Upper lobe of left lung (tissue), 6 donors: Measurements from ENCODE around the gene PFKFB1. TPM values are rescaled to one million over a fixed set of nuclear protein-coding genes. Genes with fewer than 3 reads are reported as not detected.
A peak's percentile ranks its signal among the peaks of the same experiment; 100 is the strongest.

ENCODE experiments used
- ATAC-seq, 2 donors: fragments of 200-7000 bp; cut with Tn5 transposase; one replicate each; pipeline ENCODE4 v1.9.1; 2022; ENCODE audit warnings: mild to moderate bottlenecking in 2 of 2, moderate library complexity in 2 of 2; ENCODE audit not compliant: low FRiP score in 2 of 2
- DNase-seq, 2 donors: peaks; one replicate each; pipeline ENCODE4 v3.0.0-alpha.2; 2019 to 2020
- H3K27ac ChIP-seq, 4 donors: fragments of 200-600 bp; sonication (generic); one replicate each; pipeline ENCODE4 v1.5.1; 2016 to 2019
- H3K27me3 ChIP-seq, 4 donors: fragments of 200-600 bp; sonication (generic); one replicate each; pipeline ENCODE4 v1.5.1; 2017 to 2019
- H3K36me3 ChIP-seq, 4 donors: fragments of 200-600 bp; sonication (generic); one replicate each; pipeline ENCODE4 v1.5.1; 2016 to 2019
- H3K4me1 ChIP-seq, 4 donors: fragments of 200-600 bp; sonication (generic); one replicate each; pipeline ENCODE4 v1.5.1; 2018 to 2019
- H3K4me3 ChIP-seq, 4 donors: fragments of 200-600 bp; sonication (generic); one replicate each; pipeline ENCODE4 v1.5.1; 2017 to 2019; ENCODE audit warnings: mild to moderate bottlenecking in 2 of 4, moderate library complexity in 1 of 4
- H3K9me3 ChIP-seq, 4 donors: fragments of 200-600 bp; sonication (generic); one replicate each; pipeline ENCODE4 v1.5.1; 2018 to 2019
- EP300 ChIP-seq, 4 donors: sonication (generic); formaldehyde crosslinking; IDR thresholded peaks; one replicate each; pipeline ENCODE4 v1.5.1; 2017; ENCODE audit warnings: antibody characterized with exemption in 4 of 4, control low read depth in 2 of 4
- POLR2A ChIP-seq, 4 donors: fragments of 450-650 bp; IDR thresholded peaks; one replicate each; pipeline ENCODE4 v1.5.1; 2016 to 2017; ENCODE audit warnings: antibody characterized with exemption in 4 of 4, mild to moderate bottlenecking in 2 of 4
- POLR2AphosphoS5 ChIP-seq, 2 donors: sonication (generic); formaldehyde crosslinking; IDR thresholded peaks; one replicate each; pipeline ENCODE4 v1.5.1; 2017; ENCODE audit warnings: antibody characterized with exemption in 2 of 2
- WGBS, 2 donors: methylation state at CpG; one replicate each; pipeline ENCODE4 v1.1.5; 2017 to 2018; 5-methylcytosine and 5-hydroxymethylcytosine counted together
- small RNA-seq, 4 donors: library from RNA; depleted of rRNA; stranded (forward); fragments of <200 nt; gene quantifications; one replicate each; pipeline ENCODE3, GENCODE V24; 2016
- total RNA-seq, 6 donors: library from RNA; depleted of rRNA in 4 of 6; stranded (reverse); fragments of >200 nt in 4 of 6; gene quantifications; one replicate each; pipeline versions ENCODE4 v1.1.0 to v1.2.1, GENCODE V29; 2016 to 2021
- TF ChIP-seq, protein P1 (sequence below), 6 experiments: fragments of 450-650 bp in 4 of 6; fragments of 200-600 bp in 2 of 6; sonication (generic) in 2 of 6; IDR thresholded peaks; one replicate each; pipeline ENCODE4 v1.5.1; 2016 to 2019; ENCODE audit warnings: antibody characterized with exemption in 6 of 6
- donor health status: DM: no; HTN: no; CAD: no; lungs with moderate emphysema.
- donor health status: DM: no; HTN: yes; CAD: no; lungs with severe emphysema.

Gene PFKFB1
- total RNA-seq, 6 donors from 2014 or later: 0.31 to 0.33 TPM; not detected in 4

DNA sequence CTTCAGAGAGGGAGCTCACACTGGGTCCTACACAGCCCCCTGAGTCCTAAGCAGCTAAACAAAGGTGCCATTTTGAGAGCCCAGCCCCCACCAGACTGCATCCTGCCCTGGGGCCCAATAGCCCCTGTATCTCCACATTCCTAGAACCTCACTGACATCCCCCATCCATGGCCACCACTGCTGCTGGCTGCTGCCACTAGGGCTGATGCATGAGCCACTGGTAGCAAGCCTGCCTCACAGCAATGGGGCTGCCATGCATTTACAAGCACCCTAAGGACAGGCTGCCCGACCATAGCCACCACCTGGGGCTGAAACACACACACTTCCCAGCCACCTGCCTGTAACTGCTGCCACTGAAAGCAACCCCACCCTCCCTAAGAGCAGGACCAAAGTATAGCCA is 99.8 kb downstream of the PFKFB1 start:
- H3K27me3 ChIP-seq: no peaks in the 10 kb centered on the region
- DNase-seq (no peak), ATAC-seq (no peak)
- H3K36me3 ChIP-seq: no peaks in the 10 kb centered on the region
- H3K9me3 ChIP-seq: peaks cover 0 to 6% (median 0%) of the 10 kb centered on the region in 4 donors
- TF ChIP-seq, protein P1, sequence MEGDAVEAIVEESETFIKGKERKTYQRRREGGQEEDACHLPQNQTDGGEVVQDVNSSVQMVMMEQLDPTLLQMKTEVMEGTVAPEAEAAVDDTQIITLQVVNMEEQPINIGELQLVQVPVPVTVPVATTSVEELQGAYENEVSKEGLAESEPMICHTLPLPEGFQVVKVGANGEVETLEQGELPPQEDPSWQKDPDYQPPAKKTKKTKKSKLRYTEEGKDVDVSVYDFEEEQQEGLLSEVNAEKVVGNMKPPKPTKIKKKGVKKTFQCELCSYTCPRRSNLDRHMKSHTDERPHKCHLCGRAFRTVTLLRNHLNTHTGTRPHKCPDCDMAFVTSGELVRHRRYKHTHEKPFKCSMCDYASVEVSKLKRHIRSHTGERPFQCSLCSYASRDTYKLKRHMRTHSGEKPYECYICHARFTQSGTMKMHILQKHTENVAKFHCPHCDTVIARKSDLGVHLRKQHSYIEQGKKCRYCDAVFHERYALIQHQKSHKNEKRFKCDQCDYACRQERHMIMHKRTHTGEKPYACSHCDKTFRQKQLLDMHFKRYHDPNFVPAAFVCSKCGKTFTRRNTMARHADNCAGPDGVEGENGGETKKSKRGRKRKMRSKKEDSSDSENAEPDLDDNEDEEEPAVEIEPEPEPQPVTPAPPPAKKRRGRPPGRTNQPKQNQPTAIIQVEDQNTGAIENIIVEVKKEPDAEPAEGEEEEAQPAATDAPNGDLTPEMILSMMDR (IDR thresholded peaks at IDR 0.05): no peak
- TF ChIP-seq POLR2AphosphoS5 (IDR thresholded peaks at IDR 0.05) (no peak), POLR2A (IDR thresholded peaks at IDR 0.05) (no peak), EP300 (IDR thresholded peaks at IDR 0.05) (no peak)
- H3K27ac ChIP-seq: no peak overlapping the region
- WGBS, 2 donors: 33% methylated on average over 1 of the region's 1 CpG; no CpG with 5 or more reads in 1 of the 2 donors
- H3K4me3 ChIP-seq: no peak overlapping the region
- no peaks in the 10 kb centered on the region for H3K4me1 ChIP-seq

DNA sequence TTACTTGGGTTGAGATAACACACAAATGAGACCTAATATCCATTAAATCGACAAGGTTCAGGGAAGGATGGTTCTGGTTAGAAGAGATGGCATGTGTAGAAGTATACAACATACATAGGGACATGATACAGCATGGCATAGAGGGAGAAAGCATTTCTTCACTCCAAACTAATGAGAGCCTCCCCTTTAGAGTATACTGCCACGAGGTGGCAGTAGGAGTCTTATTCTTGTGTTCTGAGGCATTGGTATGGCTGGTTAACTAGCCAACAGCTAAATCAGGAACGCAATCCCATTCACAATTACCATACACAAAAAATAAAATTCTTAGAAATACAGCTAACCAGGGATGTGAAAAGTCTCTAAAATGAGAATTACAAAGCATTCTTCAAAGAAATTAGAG is 102.4 kb downstream of the PFKFB1 start:
- TF ChIP-seq EP300 (IDR thresholded peaks at IDR 0.05): no peak
- TF ChIP-seq, protein P1 (IDR thresholded peaks at IDR 0.05): peak in 4 of 6 experiments; percentile 20 to 44 (median 36)
- WGBS, 2 donors: 12 to 19% methylated on average over 3 of the region's 3 CpGs
- no peak overlapping the region for H3K4me3 ChIP-seq
- H3K9me3 ChIP-seq: peaks cover 0 to 6% (median 0%) of the 10 kb centered on the region in 4 donors
- ATAC-seq: no peak
- H3K36me3 ChIP-seq: no peaks in the 10 kb centered on the region
- no peak overlapping the region for H3K27ac ChIP-seq
- DNase-seq: no peak
- H3K27me3 ChIP-seq: no peaks in the 10 kb centered on the region
- H3K4me1 ChIP-seq: no peaks in the 10 kb centered on the region

DNA sequence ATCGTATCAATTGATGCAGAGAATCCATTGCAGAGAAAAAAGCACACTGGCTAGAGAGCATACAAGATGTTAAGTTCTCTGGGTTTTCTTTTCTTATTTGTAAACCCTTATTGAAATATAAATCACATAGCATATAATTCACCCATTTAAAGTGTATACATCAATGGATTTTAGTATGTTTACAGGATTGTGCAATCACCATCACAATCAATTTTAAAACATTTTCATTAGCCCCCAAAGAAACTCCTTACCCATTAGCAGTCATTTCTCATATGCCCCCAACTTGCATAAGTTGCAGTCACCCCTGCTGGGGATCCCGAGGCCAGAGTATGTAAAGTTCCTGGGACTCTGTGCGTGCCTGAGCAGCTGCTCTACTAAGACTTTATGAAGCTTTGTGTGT is 108.2 kb downstream of the PFKFB1 start:
- Histone ChIP-seq H3K27me3 (no peaks in the 10 kb centered on the region), H3K27ac (no peak overlapping the region), H3K9me3 (no peaks in the 10 kb centered on the region), H3K4me3 (no peak overlapping the region), H3K36me3 (no peaks in the 10 kb centered on the region), H3K4me1 (no peaks in the 10 kb centered on the region)
- DNase-seq: no peak
- TF ChIP-seq EP300 (IDR thresholded peaks at IDR 0.05) (no peak), POLR2A (IDR thresholded peaks at IDR 0.05) (no peak), POLR2AphosphoS5 (IDR thresholded peaks at IDR 0.05) (no peak)
- TF ChIP-seq, protein P1 (IDR thresholded peaks at IDR 0.05): no peak
- no peak for ATAC-seq
- WGBS, 2 donors: 63 to 71% methylated on average over 3 of the region's 3 CpGs

Small RNA genes lying within 50 kb of the gene (small RNA-seq; reads per million reads assigned to genes)
- 0 reads per million in 4 donors for gene RF00614

Other genes with a start within 250 kb of the PFKFB1 start
- gene ITIH6, start 195.9 kb downstream of the PFKFB1 start, total RNA-seq: not detected
- 100 to 1,000 TPM in 5 of 6 donors, 10 to 100 TPM in 1; 85.6 to 120 (median 110) TPM for gene MAGED2, start 186.4 kb downstream of the PFKFB1 start, total RNA-seq
- 1 to 10 TPM; 2.0 to 9.4 (median 4.8) TPM for gene TRO, start 73.4 kb downstream of the PFKFB1 start, total RNA-seq
- gene APEX2, start 6.2 kb upstream of the PFKFB1 start, total RNA-seq: 10 to 100 TPM in 4 of 6 donors, 1 to 10 TPM in 2; 9.4 to 17.3 (median 12.9) TPM
- gene ALAS2, start 36.8 kb upstream of the PFKFB1 start, total RNA-seq: 1 to 10 TPM in 4 of 6 donors, under 1 TPM in 1, not detected in 1; 0.23 to 4.1 (median 2.6) TPM
- gene PAGE2B, start 80.8 kb upstream of the PFKFB1 start, total RNA-seq: not detected
- not detected for gene PAGE2, start 94.8 kb upstream of the PFKFB1 start, total RNA-seq
- under 1 TPM in 1 of 6 donors, not detected in 5; 0.43 TPM for gene PAGE5, start 226.2 kb upstream of the PFKFB1 start, total RNA-seq